ENCODE measurements around the gene LPP. TPM values are rescaled to one million over a fixed set of nuclear protein-coding genes. Genes with fewer than 3 reads are reported as not detected.

LPP gene
- total RNA-seq, 4 donors from 2014 or later: 207 to 592 (median 406) TPM

DNA sequence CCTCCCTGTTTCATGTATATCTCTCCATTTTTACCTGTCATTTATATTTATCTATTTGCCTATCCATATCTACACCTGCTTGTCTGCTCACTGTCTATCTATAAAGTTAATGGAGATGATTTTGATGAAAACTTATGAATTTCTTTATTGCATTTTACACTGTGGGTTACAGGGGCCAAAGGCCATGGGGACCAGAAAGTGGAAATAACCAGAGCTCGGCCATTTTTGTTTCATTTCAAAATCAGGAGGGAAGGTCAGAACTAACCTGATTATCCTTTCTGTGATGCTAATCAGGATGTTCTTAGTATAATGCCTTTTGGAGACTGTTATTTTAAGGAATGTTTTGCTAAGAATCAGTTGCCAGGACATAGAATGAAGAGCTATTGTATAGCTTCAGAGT, 147.2 kb downstream of the LPP start:
- intact Hi-C loops (cut with DNase I; ENCODE audit: low total_unique reads) (no loop called here), in situ Hi-C loops (cut with MboI; ENCODE audit: low pct_ligation_motif_present in 1 of 4, low pct_unique_long_range_greater_than_20kb in 1 of 4, low sequenced_read_pairs in 3 of 4) (no loop called here)
- Histone ChIP-seq H3K4me1 (peaks cover 36 to 71% (median 42%) of the 10 kb centered on the region in 4 donors), H3K4me3 (no peak overlapping the region), H3K9me3 (no peaks in the 10 kb centered on the region), H3K27ac (peak overlapping the region in 3 of 4 donors; percentile 10 to 79 (median 11)), H3K36me3 (no peaks in the 10 kb centered on the region), H3K27me3 (no peaks in the 10 kb centered on the region)
- TF ChIP-seq, protein P1, sequence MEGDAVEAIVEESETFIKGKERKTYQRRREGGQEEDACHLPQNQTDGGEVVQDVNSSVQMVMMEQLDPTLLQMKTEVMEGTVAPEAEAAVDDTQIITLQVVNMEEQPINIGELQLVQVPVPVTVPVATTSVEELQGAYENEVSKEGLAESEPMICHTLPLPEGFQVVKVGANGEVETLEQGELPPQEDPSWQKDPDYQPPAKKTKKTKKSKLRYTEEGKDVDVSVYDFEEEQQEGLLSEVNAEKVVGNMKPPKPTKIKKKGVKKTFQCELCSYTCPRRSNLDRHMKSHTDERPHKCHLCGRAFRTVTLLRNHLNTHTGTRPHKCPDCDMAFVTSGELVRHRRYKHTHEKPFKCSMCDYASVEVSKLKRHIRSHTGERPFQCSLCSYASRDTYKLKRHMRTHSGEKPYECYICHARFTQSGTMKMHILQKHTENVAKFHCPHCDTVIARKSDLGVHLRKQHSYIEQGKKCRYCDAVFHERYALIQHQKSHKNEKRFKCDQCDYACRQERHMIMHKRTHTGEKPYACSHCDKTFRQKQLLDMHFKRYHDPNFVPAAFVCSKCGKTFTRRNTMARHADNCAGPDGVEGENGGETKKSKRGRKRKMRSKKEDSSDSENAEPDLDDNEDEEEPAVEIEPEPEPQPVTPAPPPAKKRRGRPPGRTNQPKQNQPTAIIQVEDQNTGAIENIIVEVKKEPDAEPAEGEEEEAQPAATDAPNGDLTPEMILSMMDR (IDR thresholded peaks at IDR 0.05): no peak
- no peak for TF ChIP-seq POLR2A (IDR thresholded peaks at IDR 0.05)
- TF ChIP-seq EP300 (IDR thresholded peaks at IDR 0.05; ENCODE audit: low read depth): no peak
- no peak for TF ChIP-seq POLR2AphosphoS5 (IDR thresholded peaks at IDR 0.05)
- no peak for DNase-seq
- WGBS, 2 donors (ENCODE audit: low coverage in 1 of 2): 88 to 100% methylated on average over 1 of the region's 1 CpG

DNA sequence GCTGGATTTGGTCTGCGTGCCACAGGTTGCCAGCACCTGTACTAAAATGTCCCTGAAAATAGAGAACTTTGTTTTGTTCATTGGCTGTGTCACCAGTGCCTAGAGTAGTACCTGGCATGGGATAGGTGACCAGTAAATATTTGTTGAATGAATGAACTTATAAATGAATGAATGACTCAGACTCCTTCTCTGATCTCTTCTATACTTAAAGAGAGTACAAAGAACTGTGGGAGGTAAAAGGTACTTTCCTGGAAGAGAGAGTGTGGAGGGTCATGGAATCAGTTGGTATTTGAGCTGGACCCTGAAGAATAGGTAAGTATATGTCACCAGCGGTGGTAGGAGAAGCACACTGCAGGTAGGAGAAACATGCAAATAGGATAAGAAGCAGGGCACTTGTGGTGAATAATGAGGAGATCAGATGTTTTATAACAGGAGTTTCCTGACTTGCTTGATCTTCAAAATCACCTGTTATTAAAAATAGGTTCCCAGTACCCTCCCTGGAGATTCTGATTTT, 149.4 kb downstream of the LPP start:
- Histone ChIP-seq H3K4me1 (peaks cover 21 to 50% (median 25%) of the 10 kb centered on the region in 4 donors), H3K27me3 (no peaks in the 10 kb centered on the region), H3K9me3 (no peaks in the 10 kb centered on the region), H3K4me3 (no peak overlapping the region), H3K36me3 (no peaks in the 10 kb centered on the region), H3K27ac (peak overlapping the region in 2 of 4 donors; percentile 11 to 41)
- DNase-seq: no peak
- TF ChIP-seq EP300 (IDR thresholded peaks at IDR 0.05; ENCODE audit: low read depth) (no peak), POLR2AphosphoS5 (IDR thresholded peaks at IDR 0.05) (no peak), POLR2A (IDR thresholded peaks at IDR 0.05) (no peak)
- TF ChIP-seq, protein P1 (IDR thresholded peaks at IDR 0.05): no peak
- in situ Hi-C loops (cut with MboI; ENCODE audit: low pct_ligation_motif_present in 1 of 4, low pct_unique_long_range_greater_than_20kb in 1 of 4, low sequenced_read_pairs in 3 of 4): no loop called here
- 85 to 100% methylated on average over 1 to 2 of the region's 2 CpGs for WGBS, 2 donors (ENCODE audit: low coverage in 1 of 2)
- intact Hi-C loops (cut with DNase I; ENCODE audit: low total_unique reads): no loop called here

- Histone ChIP-seq H3K36me3 (no peaks in the 10 kb centered on the region), H3K27me3 (no peaks in the 10 kb centered on the region), H3K4me1 (peaks cover 16 to 45% (median 21%) of the 10 kb centered on the region in 4 donors), H3K9me3 (no peaks in the 10 kb centered on the region), H3K27ac (peak overlapping the region in 2 of 4 donors; percentile 28 to 41), H3K4me3 (no peak overlapping the region)
- TF ChIP-seq, protein P1 (IDR thresholded peaks at IDR 0.05): no peak
- no peak for TF ChIP-seq POLR2A (IDR thresholded peaks at IDR 0.05)
- no peak for TF ChIP-seq EP300 (IDR thresholded peaks at IDR 0.05; ENCODE audit: low read depth)
- TF ChIP-seq POLR2AphosphoS5 (IDR thresholded peaks at IDR 0.05): no peak
- DNase-seq: no peak
- intact Hi-C loops (cut with DNase I; ENCODE audit: low total_unique reads) (no loop called here), in situ Hi-C loops (cut with MboI; ENCODE audit: low pct_ligation_motif_present in 1 of 4, low pct_unique_long_range_greater_than_20kb in 1 of 4, low sequenced_read_pairs in 3 of 4) (no loop called here)
- WGBS, 2 donors (ENCODE audit: low coverage in 1 of 2): 68 to 69% methylated on average over 3 of the region's 3 CpGs
Measured at GRCh38 chr3:188303823-188304222, 149.9 kb downstream of the LPP start.

- intact Hi-C loops (cut with DNase I; ENCODE audit: low total_unique reads): no loop called here
- DNase-seq: no peak
- Histone ChIP-seq H3K4me3 (no peak overlapping the region), H3K9me3 (no peaks in the 10 kb centered on the region), H3K27ac (peak overlapping the region in 2 of 4 donors; percentile 28 to 41), H3K36me3 (no peaks in the 10 kb centered on the region), H3K27me3 (no peaks in the 10 kb centered on the region), H3K4me1 (peaks cover 12 to 41% (median 14%) of the 10 kb centered on the region in 4 donors)
- TF ChIP-seq POLR2AphosphoS5 (IDR thresholded peaks at IDR 0.05) (no peak), EP300 (IDR thresholded peaks at IDR 0.05; ENCODE audit: low read depth) (no peak), POLR2A (IDR thresholded peaks at IDR 0.05) (no peak)
- TF ChIP-seq, protein P1 (IDR thresholded peaks at IDR 0.05): no peak
- 36% methylated on average over 1 of the region's 1 CpG; no CpG with 5 or more reads in 1 of the 2 donors for WGBS, 2 donors (ENCODE audit: low coverage in 1 of 2)
- in situ Hi-C loops (cut with MboI; ENCODE audit: low pct_ligation_motif_present in 1 of 4, low pct_unique_long_range_greater_than_20kb in 1 of 4, low sequenced_read_pairs in 3 of 4): no loop called here
Measured at GRCh38 chr3:188304501-188304900, 150.5 kb downstream of the LPP start.
